ENCODE data around the gene XYLT1.

DNA sequence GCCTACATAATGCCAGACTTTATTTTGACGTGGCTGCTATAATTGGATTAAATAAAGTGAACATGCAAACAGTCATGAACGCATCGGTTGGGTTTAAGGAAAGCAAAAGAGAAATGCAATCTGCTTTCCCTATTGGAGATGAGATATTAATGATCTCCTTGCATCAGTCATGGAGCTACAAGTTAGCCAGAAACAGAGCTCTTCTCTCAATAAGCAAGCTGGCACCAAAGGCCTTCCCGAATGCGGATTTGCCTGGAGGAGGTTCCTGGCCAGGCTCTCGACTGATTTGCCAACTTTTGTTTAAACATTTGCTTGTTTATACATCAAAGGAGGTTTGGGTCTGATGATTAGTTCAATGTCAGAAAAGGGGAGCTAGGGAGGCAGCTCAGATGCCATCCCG, 318.4 kb downstream of the XYLT1 start:
- TF ChIP-seq, protein P1, sequence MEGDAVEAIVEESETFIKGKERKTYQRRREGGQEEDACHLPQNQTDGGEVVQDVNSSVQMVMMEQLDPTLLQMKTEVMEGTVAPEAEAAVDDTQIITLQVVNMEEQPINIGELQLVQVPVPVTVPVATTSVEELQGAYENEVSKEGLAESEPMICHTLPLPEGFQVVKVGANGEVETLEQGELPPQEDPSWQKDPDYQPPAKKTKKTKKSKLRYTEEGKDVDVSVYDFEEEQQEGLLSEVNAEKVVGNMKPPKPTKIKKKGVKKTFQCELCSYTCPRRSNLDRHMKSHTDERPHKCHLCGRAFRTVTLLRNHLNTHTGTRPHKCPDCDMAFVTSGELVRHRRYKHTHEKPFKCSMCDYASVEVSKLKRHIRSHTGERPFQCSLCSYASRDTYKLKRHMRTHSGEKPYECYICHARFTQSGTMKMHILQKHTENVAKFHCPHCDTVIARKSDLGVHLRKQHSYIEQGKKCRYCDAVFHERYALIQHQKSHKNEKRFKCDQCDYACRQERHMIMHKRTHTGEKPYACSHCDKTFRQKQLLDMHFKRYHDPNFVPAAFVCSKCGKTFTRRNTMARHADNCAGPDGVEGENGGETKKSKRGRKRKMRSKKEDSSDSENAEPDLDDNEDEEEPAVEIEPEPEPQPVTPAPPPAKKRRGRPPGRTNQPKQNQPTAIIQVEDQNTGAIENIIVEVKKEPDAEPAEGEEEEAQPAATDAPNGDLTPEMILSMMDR (IDR thresholded peaks at IDR 0.05; ENCODE audit: low read depth, low read length): no peak
- TF ChIP-seq EZH2phosphoT487 (IDR thresholded peaks at IDR 0.05; ENCODE audit: low read depth): no peak

Measured in OCI-LY3 (cell line).